Skin of body (tissue), 2 donors: ENCODE measurements around the gene RNF157. TPM values are rescaled to one million over a fixed set of nuclear protein-coding genes. Genes with fewer than 3 reads are reported as not detected.
A peak's percentile ranks its signal among the peaks of the same experiment; 100 is the strongest.
"Not testable (repeated sequence)": the region's sequence is repeated elsewhere in the genome, so short reads cannot be mapped to it uniquely, and the experiment has no call there.

ENCODE experiments used
- DNase-seq: peaks from one replicate; lab custom pipeline; 2025; lab: John Stamatoyannopoulos, UW
- total RNA-seq: library from RNA; depleted of rRNA; stranded (reverse); fragments of >200 nt; gene quantifications from one replicate; pipeline ENCODE4 v1.2.3, GENCODE V29; 2014

The RNF157 gene
- total RNA-seq, 1 donor from 2014 or later: 5.2 TPM

GRCh38 chr17:76193591-76193990 lies 46.7 kb downstream of the RNF157 start:
- no peak for DNase-seq

- no peak for DNase-seq
Observed at GRCh38 chr17:76191896-76192295, 48.4 kb downstream of the RNF157 start.

- no peak for DNase-seq
Observed at GRCh38 chr17:76189741-76190140, 50.6 kb downstream of the RNF157 start.

GRCh38 chr17:76189247-76189646 lies 51.0 kb downstream of the RNF157 start:
- DNase-seq: no peak

- DNase-seq: no peak
Observed at GRCh38 chr17:76188213-76189016, 51.9 kb downstream of the RNF157 start.

GRCh38 chr17:76186774-76187173 lies 53.5 kb downstream of the RNF157 start:
- not testable (repeated sequence) for DNase-seq

GRCh38 chr17:76184290-76184689 lies 56.0 kb downstream of the RNF157 start:
- DNase-seq: no peak

GRCh38 chr17:76182016-76182764 lies 58.1 kb downstream of the RNF157 start:
- peak; percentile 75 for DNase-seq

GRCh38 chr17:76179496-76180467 lies 60.5 kb downstream of the RNF157 start:
- no peak for DNase-seq

- DNase-seq: no peak
Observed at GRCh38 chr17:76178124-76178523, 62.2 kb downstream of the RNF157 start.

- no peak for DNase-seq
Observed at GRCh38 chr17:76176701-76177574, 63.4 kb downstream of the RNF157 start.

- no peak for DNase-seq
Observed at GRCh38 chr17:76174037-76174436, 66.3 kb downstream of the RNF157 start.

- no peak for DNase-seq
Observed at GRCh38 chr17:76173474-76173873, 66.8 kb downstream of the RNF157 start.

- DNase-seq: no peak
Observed at GRCh38 chr17:76171706-76172105, 68.6 kb downstream of the RNF157 start.

GRCh38 chr17:76170114-76170513 lies 70.2 kb downstream of the RNF157 start:
- DNase-seq: no peak

- DNase-seq: no peak
Observed at GRCh38 chr17:76166906-76167305, 73.4 kb downstream of the RNF157 start.

GRCh38 chr17:76166168-76166567 lies 74.1 kb downstream of the RNF157 start:
- no peak for DNase-seq

- DNase-seq: no peak
Observed at GRCh38 chr17:76164331-76164730, 76.0 kb downstream of the RNF157 start.

- no peak for DNase-seq
Observed at GRCh38 chr17:76163919-76164318, 76.4 kb downstream of the RNF157 start.

- no peak for DNase-seq
Observed at GRCh38 chr17:76161619-76162266, 78.5 kb downstream of the RNF157 start.
